Activated CD8-positive, alpha-beta T cell treated with anti-CD3 and anti-CD28 coated beads for 36 hours (primary cell): Measurements from ENCODE around the gene ZMAT5. TPM values are rescaled to one million over a fixed set of nuclear protein-coding genes. Genes with fewer than 3 reads are reported as not detected.

Experiments used
- ATAC-seq: fragments of 200-7000 bp; cut with Tn5 transposase; one replicate; pipeline ENCODE4 v1.10.0; 2021; ENCODE audit warnings: mild to moderate bottlenecking, moderate library complexity
- CTCF ChIA-PET: fragments of 350-600 bp; sonication (Branson Sonifier 250); formaldehyde crosslinking; loops from one replicate; lab custom pipeline; 2021; ENCODE audit warnings: antibody characterized with exemption; lab: Charles Lee
- POLR2A ChIA-PET: fragments of 350-600 bp; sonication (Branson Sonifier 250); formaldehyde crosslinking; loops from one replicate; lab custom pipeline; 2021; ENCODE audit warnings: antibody characterized with exemption; lab: Charles Lee
- DNase-seq: peaks from one replicate; pipeline ENCODE4 v3.0.0-alpha.2; 2020
- H3K27ac Mint-ChIP-seq: one replicate; pipeline ENCODE4 v1.8.0; 2021; ENCODE audit warnings: mild to moderate bottlenecking, mixed read lengths
- H3K27me3 Mint-ChIP-seq: one replicate; pipeline ENCODE4 v1.8.0; 2021; ENCODE audit warnings: mixed read lengths
- H3K36me3 Mint-ChIP-seq: one replicate; pipeline ENCODE4 v1.8.0; 2021; ENCODE audit warnings: low read depth, mixed read lengths
- H3K4me1 Mint-ChIP-seq: one replicate; pipeline ENCODE4 v1.8.0; 2021; ENCODE audit warnings: low read depth, mixed read lengths
- H3K4me3 Mint-ChIP-seq: one replicate; pipeline ENCODE4 v1.8.0; 2021; ENCODE audit warnings: mild to moderate bottlenecking, moderate library complexity, mixed read lengths
- H3K9me3 Mint-ChIP-seq: one replicate; pipeline ENCODE4 v1.8.0; 2021; ENCODE audit warnings: mixed read lengths
- CTCF ChIP-seq: fragments of 200-600 bp; IDR thresholded peaks from one replicate; pipeline ENCODE4 v1.8.0; 2022; ENCODE audit warnings: antibody characterized with exemption, mild to moderate bottlenecking
- intact Hi-C: fragments of 100-400 bp; cut with micrococcal nuclease; formaldehyde crosslinking; loops from one replicate; pipeline ENCODE4 v1.10.0; 2022
- total RNA-seq, 2 experiments: library from RNA; stranded (reverse); gene quantifications; one replicate each; pipeline ENCODE4 v1.2.3, GENCODE V29; 2021

Gene ZMAT5
- total RNA-seq, 2 experiments from 2014 or later = 18.5 to 18.7 TPM

GRCh38 chr22:29798801-29799200, 32.0 kb upstream of the ZMAT5 start:
- intact Hi-C loops = no loop called here
- no peak overlapping the region for H3K4me3 Mint-ChIP-seq
- H3K36me3 Mint-ChIP-seq = peaks cover 30% of the 10 kb centered on the region
- CTCF ChIA-PET = no interaction called here
- DNase-seq (no peak), ATAC-seq (no peak)
- peaks cover 14% of the 10 kb centered on the region for H3K4me1 Mint-ChIP-seq
- POLR2A ChIA-PET = no interaction called here
- no peaks in the 10 kb centered on the region for H3K27me3 Mint-ChIP-seq
- no peak for TF ChIP-seq CTCF
- no peaks in the 10 kb centered on the region for H3K9me3 Mint-ChIP-seq
- peak overlapping the region; percentile 63 for H3K27ac Mint-ChIP-seq

- H3K27me3 Mint-ChIP-seq = no peaks in the 10 kb centered on the region
- no peak overlapping the region for H3K4me3 Mint-ChIP-seq
- DNase-seq = peak; percentile 6
- H3K9me3 Mint-ChIP-seq = no peaks in the 10 kb centered on the region
- TF ChIP-seq CTCF = no peak
- POLR2A ChIA-PET = no interaction called here
- ATAC-seq = peak; percentile 20
- peaks cover 29% of the 10 kb centered on the region for H3K36me3 Mint-ChIP-seq
- H3K27ac Mint-ChIP-seq = peak overlapping the region; percentile 63
- CTCF ChIA-PET = no interaction called here
- H3K4me1 Mint-ChIP-seq = peaks cover 14% of the 10 kb centered on the region
- intact Hi-C loops = no loop called here
These were observed 31.5 kb upstream of the ZMAT5 start for GRCh38 chr22:29798318-29798717.

GRCh38 chr22:29797351-29797750, 30.5 kb upstream of the ZMAT5 start:
- Mint-ChIP-seq H3K4me1 (peaks cover 14% of the 10 kb centered on the region), H3K4me3 (no peak overlapping the region), H3K27ac (peak overlapping the region; percentile 64), H3K9me3 (no peaks in the 10 kb centered on the region), H3K27me3 (no peaks in the 10 kb centered on the region), H3K36me3 (peaks cover 30% of the 10 kb centered on the region)
- intact Hi-C loops = no loop called here
- ATAC-seq = peak; percentile 60
- TF ChIP-seq CTCF = no peak
- ChIA-PET CTCF (interaction anchor here (3.6 kb wide), 1 partner anchor 208 kb away, joined by 10 read pairs; no protein-coding TSS in a partner anchor), POLR2A (interaction anchor here (1.0 kb wide), 1 partner anchor 9 kb away, joined by 3 read pairs; no protein-coding TSS in a partner anchor)
- peak; percentile 41 for DNase-seq

- H3K4me1 Mint-ChIP-seq = peaks cover 14% of the 10 kb centered on the region
- no peak overlapping the region for H3K4me3 Mint-ChIP-seq
- intact Hi-C loops = no loop called here
- ATAC-seq (no peak), DNase-seq (no peak)
- ChIA-PET CTCF (interaction anchor here (3.2 to 3.6 kb wide), 2 partner anchors 170 to 210 kb away, joined by 10 read pairs; no protein-coding TSS in a partner anchor), POLR2A (no interaction called here)
- peaks cover 34% of the 10 kb centered on the region for H3K36me3 Mint-ChIP-seq
- H3K9me3 Mint-ChIP-seq = no peaks in the 10 kb centered on the region
- TF ChIP-seq CTCF = no peak
- H3K27me3 Mint-ChIP-seq = no peaks in the 10 kb centered on the region
- peak overlapping the region; percentile 5 for H3K27ac Mint-ChIP-seq
These were observed 28.9 kb upstream of the ZMAT5 start for GRCh38 chr22:29795663-29796062.

- DNase-seq (no peak), ATAC-seq (no peak)
- Mint-ChIP-seq H3K27me3 (no peaks in the 10 kb centered on the region), H3K4me3 (no peak overlapping the region), H3K9me3 (no peaks in the 10 kb centered on the region), H3K27ac (no peak overlapping the region), H3K36me3 (peaks cover 37% of the 10 kb centered on the region), H3K4me1 (peaks cover 12% of the 10 kb centered on the region)
- intact Hi-C loops = no loop called here
- TF ChIP-seq CTCF = no peak
- CTCF ChIA-PET = no interaction called here
- POLR2A ChIA-PET = no interaction called here
These were observed 26.6 kb upstream of the ZMAT5 start for GRCh38 chr22:29793396-29793795.
